ACC112 (cell line): Measurements from ENCODE around the gene CLASP1.
"Not testable (repeated sequence)": the region's sequence is repeated elsewhere in the genome, so short reads cannot be mapped to it uniquely, and the experiment has no call there.

Experiments used
- H2AFZ ChIP-seq: fragments of 200-600 bp; sonication (generic); one replicate; pipeline ENCODE4 v1.6.0; 2017; ENCODE audit warnings: antibody characterized with exemption, low read length; ENCODE audit not compliant: unreplicated experiment
- H3K27ac ChIP-seq: fragments of 200-600 bp; sonication (generic); 2 replicates; pipeline ENCODE4 v1.5.1; 2014; ENCODE audit warnings: low read depth, mild to moderate bottlenecking, antibody characterized with exemption, low read length, moderate library complexity
- H3K27me3 ChIP-seq: fragments of 200-600 bp; sonication (generic); 2 replicates; pipeline ENCODE4 v1.6.1; 2014; ENCODE audit warnings: mild to moderate bottlenecking, antibody characterized with exemption, low read length, moderate library complexity, mixed read lengths; ENCODE audit not compliant: insufficient read depth
- H3K36me3 ChIP-seq: fragments of 200-600 bp; sonication (generic); 2 replicates; pipeline ENCODE4 v1.6.1; 2016; ENCODE audit warnings: mild to moderate bottlenecking, antibody characterized with exemption, low read length, moderate library complexity, mixed read lengths; ENCODE audit not compliant: insufficient read depth
- H3K4me1 ChIP-seq: fragments of 200-600 bp; sonication (generic); one replicate; pipeline ENCODE4 v1.6.1; 2016; ENCODE audit warnings: low read length, mixed read lengths; ENCODE audit not compliant: insufficient read depth, unreplicated experiment, control insufficient read depth
- H3K4me3 ChIP-seq: fragments of 200-600 bp; sonication (generic); 2 replicates; pipeline ENCODE4 v1.5.1; 2014; ENCODE audit warnings: mild to moderate bottlenecking, low read depth, low read length
- H3K79me2 ChIP-seq: fragments of 200-600 bp; sonication (generic); one replicate; pipeline ENCODE4 v1.6.0; 2016; ENCODE audit warnings: low read length; ENCODE audit not compliant: control insufficient read depth, unreplicated experiment, insufficient read depth

CLASP1 gene

GRCh38 chr2:121349721-121350401 is 299.4 kb downstream of the CLASP1 start:
- H3K27ac ChIP-seq = no peak overlapping the region
- H3K36me3 ChIP-seq = peaks cover 14% of the 10 kb centered on the region; the same call in 1 of the 2 replicates

DNA sequence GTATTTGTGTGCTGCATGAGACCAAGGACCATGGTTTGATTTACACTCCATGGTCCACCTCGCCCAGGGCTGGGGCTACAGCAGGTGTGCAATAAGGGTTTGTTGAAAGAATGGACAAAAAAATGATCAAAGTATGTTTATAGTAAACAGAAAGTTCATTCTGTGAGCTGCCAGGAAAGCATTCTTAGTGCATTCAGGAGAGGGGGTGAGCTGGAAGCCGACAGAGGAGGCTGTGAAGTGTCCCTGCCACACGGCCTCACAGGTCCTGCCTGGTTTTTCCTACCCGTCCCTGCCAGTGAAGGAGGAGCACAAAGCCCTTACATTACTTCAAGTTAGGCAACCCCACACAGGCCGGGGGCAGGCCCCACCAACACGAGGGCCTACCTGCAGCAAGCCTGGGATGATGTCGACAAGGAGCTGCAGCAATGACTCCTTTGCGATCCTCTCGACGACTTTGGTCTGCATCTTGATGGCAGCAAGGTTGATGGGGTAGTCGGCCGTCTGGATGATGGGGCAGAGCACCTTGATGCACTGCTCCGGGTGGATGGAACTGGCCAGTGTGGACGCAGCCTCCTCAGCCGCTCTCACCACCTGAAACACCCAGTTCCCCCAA is 301.0 kb downstream of the CLASP1 start:
- H3K27ac ChIP-seq = no peak overlapping the region
- H3K36me3 ChIP-seq = peaks cover 9% of the 10 kb centered on the region
- H2AFZ ChIP-seq = no peak overlapping the region

More at GRCh38 chr2:121349721-121350401, 299.4 kb downstream of the CLASP1 start:
- H2AFZ ChIP-seq = no peak overlapping the region
- no peaks in the 10 kb centered on the region for H3K4me1 ChIP-seq
- no peaks in the 10 kb centered on the region for H3K27me3 ChIP-seq
- H3K79me2 ChIP-seq = no peaks in the 10 kb centered on the region
- no peak overlapping the region for H3K4me3 ChIP-seq

GRCh38 chr2:121346859-121347258 is 302.4 kb downstream of the CLASP1 start:
- H3K4me3 ChIP-seq = no peak overlapping the region
- H3K4me1 ChIP-seq = no peaks in the 10 kb centered on the region
- no peak overlapping the region for H3K27ac ChIP-seq
- no peaks in the 10 kb centered on the region for H3K27me3 ChIP-seq
- no peaks in the 10 kb centered on the region for H3K79me2 ChIP-seq
- peaks cover 9% of the 10 kb centered on the region for H3K36me3 ChIP-seq
- H2AFZ ChIP-seq = no peak overlapping the region

More for the DNA sequence above, 301.0 kb downstream of the CLASP1 start:
- Histone ChIP-seq H3K27me3 (no peaks in the 10 kb centered on the region), H3K4me3 (no peak overlapping the region), H3K4me1 (no peaks in the 10 kb centered on the region), H3K79me2 (no peaks in the 10 kb centered on the region)

- H3K79me2 ChIP-seq = no peaks in the 10 kb centered on the region
- H3K27me3 ChIP-seq = no peaks in the 10 kb centered on the region
- H3K27ac ChIP-seq = no peak overlapping the region
- peaks cover 9% of the 10 kb centered on the region for H3K36me3 ChIP-seq
- no peak overlapping the region for H2AFZ ChIP-seq
- H3K4me3 ChIP-seq = no peak overlapping the region
- H3K4me1 ChIP-seq = no peaks in the 10 kb centered on the region
Observed at GRCh38 chr2:121346407-121346806, 302.9 kb downstream of the CLASP1 start.

GRCh38 chr2:121345887-121346286 is 303.4 kb downstream of the CLASP1 start:
- H3K4me3 ChIP-seq = no peak overlapping the region
- H3K36me3 ChIP-seq = peaks cover 9% of the 10 kb centered on the region
- H3K79me2 ChIP-seq = no peaks in the 10 kb centered on the region
- no peak overlapping the region for H2AFZ ChIP-seq
- no peaks in the 10 kb centered on the region for H3K4me1 ChIP-seq
- H3K27me3 ChIP-seq = no peaks in the 10 kb centered on the region
- H3K27ac ChIP-seq = no peak overlapping the region

DNA sequence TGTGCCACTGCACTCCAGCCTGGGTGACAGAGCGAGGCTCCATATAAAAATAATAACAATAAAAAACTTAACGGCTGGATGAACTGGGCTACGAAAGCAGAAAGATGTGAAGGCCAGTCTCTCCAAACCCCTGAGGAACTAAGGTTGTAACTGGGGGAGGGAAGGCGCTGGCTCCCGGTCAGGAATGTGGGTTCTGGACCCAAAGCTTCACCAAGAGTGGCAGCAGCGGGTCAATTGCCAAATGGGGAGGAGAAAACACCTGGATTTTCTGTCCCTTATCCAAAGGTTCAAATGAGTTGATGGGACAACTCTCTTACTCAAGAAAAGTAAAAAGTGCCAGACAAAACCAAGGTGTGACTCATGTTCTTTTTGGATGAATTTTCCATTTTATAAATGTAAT is 304.2 kb downstream of the CLASP1 start:
- H3K27me3 ChIP-seq = no peaks in the 10 kb centered on the region

DNA sequence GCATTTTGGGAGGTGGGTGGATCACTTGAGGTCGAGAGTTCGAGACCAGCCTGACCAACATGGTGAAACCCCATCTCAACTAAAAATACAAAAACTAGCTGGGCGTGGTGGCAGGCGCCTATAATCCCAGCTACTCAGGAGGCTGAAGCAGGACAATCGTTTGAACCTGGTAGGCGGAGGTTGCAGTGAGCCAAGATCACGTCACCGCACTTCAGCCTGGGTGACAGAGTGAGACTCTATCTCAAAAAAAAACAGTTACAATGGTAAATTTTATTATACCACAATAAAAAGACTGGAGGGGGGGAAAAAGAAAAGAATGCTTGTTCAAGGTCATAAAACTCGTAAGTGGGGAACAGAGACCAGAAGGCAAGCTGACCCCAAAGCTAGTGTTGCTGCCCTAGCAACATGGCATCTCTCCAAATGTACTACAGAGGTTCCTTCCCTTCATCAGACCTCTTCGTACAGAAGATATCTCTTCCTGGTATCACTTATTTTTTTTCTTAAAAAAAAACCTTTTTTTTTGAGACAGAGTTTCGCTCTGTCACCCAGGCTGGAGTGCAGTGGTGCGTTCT is 305.3 kb downstream of the CLASP1 start:
- H3K27ac ChIP-seq, H3K4me3 ChIP-seq, H3K79me2 ChIP-seq, H3K36me3 ChIP-seq, H3K27me3 ChIP-seq, H3K4me1 ChIP-seq, H2AFZ ChIP-seq: not testable (repeated sequence)

More for the DNA sequence above, 304.2 kb downstream of the CLASP1 start:
- Histone ChIP-seq H3K79me2 (no peaks in the 10 kb centered on the region), H3K4me3 (no peak overlapping the region), H3K4me1 (no peaks in the 10 kb centered on the region), H3K27ac (no peak overlapping the region), H2AFZ (no peak overlapping the region), H3K36me3 (peaks cover 9% of the 10 kb centered on the region)

DNA sequence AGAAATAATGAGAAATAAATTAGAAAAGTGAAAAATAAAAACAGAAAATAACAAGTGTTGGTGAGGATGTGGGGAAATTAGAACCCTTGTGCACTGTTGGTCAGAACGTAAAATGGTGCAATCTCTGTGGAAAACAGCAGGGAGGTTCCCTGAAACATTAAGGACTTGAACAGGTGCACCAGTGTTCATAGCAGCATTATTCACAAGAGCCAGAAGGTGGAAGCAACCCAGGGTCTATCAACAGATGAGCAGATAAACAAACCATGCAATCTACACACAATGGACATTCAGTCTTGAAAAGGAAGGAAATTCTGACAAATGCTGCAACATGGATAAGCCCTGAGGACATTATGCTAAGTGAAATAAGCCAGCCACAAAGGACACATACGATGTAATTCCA is 306.1 kb downstream of the CLASP1 start:
- Histone ChIP-seq H3K4me1 (no peaks in the 10 kb centered on the region), H3K4me3 (no peak overlapping the region), H3K36me3 (peaks cover 9% of the 10 kb centered on the region), H3K27ac (no peak overlapping the region), H2AFZ (no peak overlapping the region), H3K27me3 (no peaks in the 10 kb centered on the region), H3K79me2 (no peaks in the 10 kb centered on the region)

GRCh38 chr2:121342751-121343150 is 306.5 kb downstream of the CLASP1 start:
- Histone ChIP-seq H3K27ac (no peak overlapping the region), H3K27me3 (no peaks in the 10 kb centered on the region), H3K36me3 (peaks cover 9% of the 10 kb centered on the region), H2AFZ (no peak overlapping the region), H3K4me1 (no peaks in the 10 kb centered on the region), H3K79me2 (no peaks in the 10 kb centered on the region), H3K4me3 (no peak overlapping the region)

DNA sequence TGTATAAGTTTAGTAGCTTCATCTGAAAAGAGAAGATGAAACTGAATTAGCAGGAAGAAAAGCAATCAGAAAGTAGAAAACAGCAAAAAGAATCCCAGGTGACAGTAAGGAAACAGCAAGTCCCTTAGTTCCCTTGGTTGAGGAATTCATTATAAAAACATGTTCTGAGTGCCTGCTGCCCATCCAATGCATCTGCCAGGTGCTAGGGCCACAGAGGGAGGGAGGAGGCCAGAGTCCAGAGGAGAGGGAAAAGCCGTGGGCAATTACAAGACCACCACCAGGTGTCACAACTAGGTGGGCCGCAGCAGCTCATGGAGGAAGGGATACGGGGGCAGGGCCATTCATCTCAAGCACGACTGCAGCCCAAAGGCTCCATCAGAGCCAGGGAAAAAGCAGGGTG is 308.3 kb downstream of the CLASP1 start:
- Histone ChIP-seq H3K4me1 (no peaks in the 10 kb centered on the region), H3K27ac (no peak overlapping the region), H3K36me3 (peaks cover 4% of the 10 kb centered on the region), H2AFZ (no peak overlapping the region), H3K4me3 (no peak overlapping the region), H3K27me3 (no peaks in the 10 kb centered on the region), H3K79me2 (no peaks in the 10 kb centered on the region)

GRCh38 chr2:121338281-121338680 is 311.0 kb downstream of the CLASP1 start:
- no peak overlapping the region for H3K4me3 ChIP-seq
- H3K27ac ChIP-seq = no peak overlapping the region
- no peaks in the 10 kb centered on the region for H3K79me2 ChIP-seq
- H3K36me3 ChIP-seq = no peaks in the 10 kb centered on the region; the same call in 1 of the 2 replicates
- H3K27me3 ChIP-seq = no peaks in the 10 kb centered on the region
- H3K4me1 ChIP-seq = no peaks in the 10 kb centered on the region
- H2AFZ ChIP-seq = no peak overlapping the region
